Kidney (tissue), 14 donors: ENCODE data around the gene NCK1. TPM values are rescaled to one million over a fixed set of nuclear protein-coding genes. Genes with fewer than 3 reads are reported as not detected.

Experiments used
- DNase-seq, 5 donors: peaks; one replicate each; pipeline ENCODE4 v3.0.0-alpha.2; 2013 to 2020
- FAIRE-seq: peaks from 2 replicates; lab custom pipeline; 2012; peaks lifted over from hg19 to GRCh38; lab: Jason Lieb, UNC
- H3K27ac ChIP-seq, 2 donors: one replicate each; pipeline ENCODE4 v1.7.0; 2013; ENCODE audit warnings: low read depth in 2 of 2, low read length in 2 of 2, inconsistent platforms in 1 of 2
- H3K27me3 ChIP-seq: one replicate; pipeline ENCODE4 v1.7.1; 2013; ENCODE audit warnings: low read length, inconsistent platforms; ENCODE audit not compliant: control insufficient read depth, insufficient read depth
- H3K36me3 ChIP-seq, 3 donors: one replicate each; pipeline versions ENCODE4 v1.7.0 to v1.7.1; 2013; ENCODE audit warnings: low read length in 3 of 3, control low read depth in 1 of 3, inconsistent platforms in 1 of 3; ENCODE audit not compliant: insufficient read depth in 3 of 3, control insufficient read depth in 2 of 3
- H3K4me1 ChIP-seq, 3 donors: one replicate each; pipeline versions ENCODE4 v1.7.0 to v1.7.1; 2013; ENCODE audit warnings: low read length in 3 of 3, inconsistent platforms in 1 of 3, low read depth in 1 of 3; ENCODE audit not compliant: control insufficient read depth in 2 of 3, insufficient read depth in 2 of 3
- H3K4me3 ChIP-seq, 3 donors: one replicate each; pipeline versions ENCODE4 v1.7.0 to v1.8.1; 2013; ENCODE audit warnings: low read length in 3 of 3, control low read depth in 1 of 3, inconsistent platforms in 1 of 3
- H3K9ac ChIP-seq, 3 donors: one replicate each; pipeline versions ENCODE4 v1.7.0 to v1.7.1; 2013; ENCODE audit warnings: low read length in 3 of 3, control low read depth in 1 of 3, inconsistent platforms in 1 of 3
- H3K9me3 ChIP-seq, 3 donors: one replicate each; pipeline versions ENCODE4 v1.7.0 to v1.7.1; 2013; ENCODE audit warnings: low read length in 3 of 3, control low read depth in 1 of 3, inconsistent platforms in 1 of 3; ENCODE audit not compliant: control insufficient read depth in 2 of 3, insufficient read depth in 1 of 3
- CTCF ChIP-seq: IDR thresholded peaks from 3 replicates; pipeline ENCODE4 v1.5.1; 2012; ENCODE audit warnings: mild to moderate bottlenecking, moderate library complexity, borderline replicate concordance; ENCODE audit not compliant: insufficient read depth; ENCODE audit errors: extremely low read depth
- intact Hi-C: fragments of 100-400 bp; cut with DNase I; formaldehyde crosslinking; loops from one replicate; pipeline ENCODE4 v1.11.1; 2022
- polyA plus RNA-seq: library from polyadenylated mRNA; stranded (reverse); fragments of 350-450 nt; fragmentation: Illumina TruSeq; extraction: RNeasy Lipid Tissue Mini Kit (QIAGEN cat#74804); gene quantifications from one replicate; pipeline ENCODE4 v1.2.3, GENCODE V29; 2014; ENCODE audit warnings: low read depth, low replicate concordance; ENCODE audit not compliant: insufficient read depth
- total RNA-seq: library from RNA; stranded (reverse); fragmentation: NEBNext Ultra II Directional; extraction: Animal tissue kit (Norgen Biotek cat#: 25700); gene quantifications from one replicate; pipeline ENCODE4 v1.2.1, GENCODE V29; 2021
- donor health status: control.
- donor health status: control.
- donor health status: control.
- donor health status: control.
- donor health status: control.
- donor health status: DM: yes; HTN: yes; CAD: no.
- donor health status: Normal renal cell carcinoma (clear cell type).

NCK1 gene
- total and polyA plus RNA-seq, 2 donors from 2014 or later: 12.6 to 46.8 TPM

GRCh38 chr3:136937851-136938250 lies 75.8 kb downstream of the NCK1 start:
- intact Hi-C loops: no loop called here
- H3K4me3 ChIP-seq: no peak overlapping the region
- no peaks in the 10 kb centered on the region for H3K4me1 ChIP-seq
- no peak overlapping the region for H3K27ac ChIP-seq
- H3K9me3 ChIP-seq: peaks cover 0 to 5% (median 0%) of the 10 kb centered on the region in 3 donors
- H3K27me3 ChIP-seq: no peaks in the 10 kb centered on the region
- no peak for TF ChIP-seq CTCF
- H3K36me3 ChIP-seq: no peaks in the 10 kb centered on the region
- FAIRE-seq (no peak), DNase-seq (no peak)
- no peak overlapping the region for H3K9ac ChIP-seq

DNA sequence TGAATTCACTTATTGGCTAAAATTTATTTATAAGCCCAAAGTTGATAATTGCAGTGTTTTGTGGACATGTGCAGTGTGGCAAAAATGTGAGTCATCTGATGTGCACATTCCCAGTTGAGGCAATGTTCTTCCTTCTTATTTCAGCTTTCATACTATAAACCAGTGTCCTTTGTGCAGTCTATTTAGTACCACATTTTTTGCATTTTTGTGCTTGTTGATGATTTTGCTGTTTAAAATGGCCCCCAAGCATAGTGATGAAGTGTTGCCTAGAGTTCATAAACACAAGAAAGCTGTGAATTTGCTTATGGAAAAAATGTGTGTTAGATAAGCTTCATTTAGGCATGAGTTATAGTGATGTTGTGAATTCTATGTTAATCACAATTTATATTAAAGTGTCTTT lies 76.3 kb downstream of the NCK1 start:
- peaks cover 0 to 5% (median 0%) of the 10 kb centered on the region in 3 donors for H3K9me3 ChIP-seq
- no peaks in the 10 kb centered on the region for H3K36me3 ChIP-seq
- no peak overlapping the region for H3K27ac ChIP-seq
- H3K27me3 ChIP-seq: no peaks in the 10 kb centered on the region
- FAIRE-seq (no peak), DNase-seq (no peak)
- intact Hi-C loops: no loop called here
- no peaks in the 10 kb centered on the region for H3K4me1 ChIP-seq
- H3K4me3 ChIP-seq: no peak overlapping the region
- TF ChIP-seq CTCF: no peak
- H3K9ac ChIP-seq: no peak overlapping the region

DNA sequence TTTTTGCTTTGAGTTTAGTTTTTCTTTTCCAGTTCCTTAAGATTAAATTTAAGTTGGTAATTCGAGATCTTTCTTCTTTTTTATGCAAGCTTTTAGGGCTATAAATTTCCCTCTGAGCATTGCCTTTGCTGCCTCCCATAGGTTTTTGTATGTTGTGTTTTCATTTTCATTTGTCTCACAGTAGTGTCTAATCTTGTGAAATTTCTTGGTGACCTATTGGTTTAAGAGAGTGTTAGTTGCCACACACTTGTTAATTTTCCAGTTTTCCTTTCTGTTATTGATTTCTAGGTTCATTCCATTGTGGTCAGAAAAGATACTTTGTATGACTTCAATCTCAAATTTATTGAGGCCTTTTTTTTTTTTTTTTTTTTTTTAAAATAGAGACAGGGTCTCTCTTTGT lies 77.5 kb downstream of the NCK1 start:
- Histone ChIP-seq H3K36me3 (no peaks in the 10 kb centered on the region), H3K9ac (no peak overlapping the region), H3K27ac (no peak overlapping the region), H3K4me3 (no peak overlapping the region), H3K4me1 (no peaks in the 10 kb centered on the region), H3K9me3 (peaks cover 0 to 5% (median 0%) of the 10 kb centered on the region in 3 donors), H3K27me3 (no peaks in the 10 kb centered on the region)
- TF ChIP-seq CTCF: no peak
- FAIRE-seq (no peak), DNase-seq (no peak)
- intact Hi-C loops: no loop called here

DNA sequence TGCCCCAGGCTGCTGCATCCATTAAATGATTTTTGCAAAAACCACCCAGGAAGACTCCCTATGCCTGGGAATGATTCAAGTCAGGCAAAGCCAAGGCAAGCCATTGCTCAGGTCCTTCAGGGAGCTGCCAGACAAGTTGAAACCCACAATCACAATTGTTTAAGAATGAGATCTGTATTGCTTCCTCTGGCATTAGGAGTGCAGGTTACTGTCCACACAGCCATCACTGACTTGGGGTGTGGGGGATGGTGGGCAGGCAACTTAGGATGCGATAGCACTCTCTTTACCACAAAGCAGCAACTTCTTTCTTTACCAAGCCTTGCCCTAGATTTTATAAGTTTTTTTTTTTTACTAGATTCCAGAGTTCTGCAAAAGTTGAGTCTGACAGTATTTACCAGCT lies 80.8 kb downstream of the NCK1 start:
- FAIRE-seq: no peak
- no peaks in the 10 kb centered on the region for H3K36me3 ChIP-seq
- H3K4me1 ChIP-seq: no peaks in the 10 kb centered on the region

More for the DNA sequence above, 80.8 kb downstream of the NCK1 start:
- Histone ChIP-seq H3K27me3 (no peaks in the 10 kb centered on the region), H3K9ac (no peak overlapping the region), H3K27ac (no peak overlapping the region), H3K4me3 (no peak overlapping the region), H3K9me3 (no peaks in the 10 kb centered on the region)
- DNase-seq: no peak
- intact Hi-C loops: no loop called here
- TF ChIP-seq CTCF: no peak
